Stimulated activated CD4-positive, alpha-beta T cell treated with anti-CD3 and anti-CD28 coated beads, Interleukin-15, amount 100 ng/mL, for 1 hour (primary cell): ENCODE measurements around the gene RPS27.

Experiments
- DNase-seq, 2 donors: peaks; one replicate each; pipeline ENCODE4 v3.0.0-alpha.2; 2020; ENCODE audit warnings: low read depth in 1 of 2, low spot score in 1 of 2

RPS27 gene

DNA sequence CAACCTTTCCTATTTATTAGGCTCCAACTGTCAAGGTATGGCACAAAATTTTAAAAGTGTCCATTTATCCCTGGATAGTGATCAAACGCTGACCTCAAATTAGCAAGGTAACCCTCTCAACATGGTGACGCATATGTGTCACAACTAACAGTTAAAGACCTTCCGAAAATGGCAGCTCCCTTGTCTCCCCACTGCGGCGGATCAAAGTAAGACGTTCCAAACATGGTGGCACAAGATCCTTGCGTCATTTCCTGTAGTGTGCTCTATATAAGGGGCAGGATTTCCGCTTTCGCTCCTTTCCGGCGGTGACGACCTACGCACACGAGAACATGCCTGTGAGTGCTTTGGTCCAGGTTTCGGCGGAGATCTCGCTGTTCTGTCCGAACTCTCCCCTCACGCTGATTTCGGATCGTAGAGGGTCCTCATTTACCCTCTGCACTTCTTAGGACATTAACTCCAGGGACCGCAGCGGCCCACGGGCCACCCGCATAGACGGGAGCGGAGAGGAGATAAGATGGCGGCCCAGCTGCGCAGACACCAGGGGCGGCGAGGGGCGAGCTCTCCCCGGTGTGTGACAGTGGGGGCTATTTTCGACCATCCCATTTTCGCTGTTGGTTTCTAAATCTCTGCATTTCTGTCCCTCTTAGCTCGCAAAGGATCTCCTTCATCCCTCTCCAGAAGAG lies at the start of gene RPS27:
RPS27 (plus strand) TSS at position 295 of the 683 bp plus-strand sequence; CDS start at position 330, 35 bp downstream.
- peak; percentile 58 to 78 for DNase-seq

- no peak for DNase-seq
Measured at GRCh38 chr1:153941826-153942725, 48.5 kb upstream of the RPS27 start.

DNA sequence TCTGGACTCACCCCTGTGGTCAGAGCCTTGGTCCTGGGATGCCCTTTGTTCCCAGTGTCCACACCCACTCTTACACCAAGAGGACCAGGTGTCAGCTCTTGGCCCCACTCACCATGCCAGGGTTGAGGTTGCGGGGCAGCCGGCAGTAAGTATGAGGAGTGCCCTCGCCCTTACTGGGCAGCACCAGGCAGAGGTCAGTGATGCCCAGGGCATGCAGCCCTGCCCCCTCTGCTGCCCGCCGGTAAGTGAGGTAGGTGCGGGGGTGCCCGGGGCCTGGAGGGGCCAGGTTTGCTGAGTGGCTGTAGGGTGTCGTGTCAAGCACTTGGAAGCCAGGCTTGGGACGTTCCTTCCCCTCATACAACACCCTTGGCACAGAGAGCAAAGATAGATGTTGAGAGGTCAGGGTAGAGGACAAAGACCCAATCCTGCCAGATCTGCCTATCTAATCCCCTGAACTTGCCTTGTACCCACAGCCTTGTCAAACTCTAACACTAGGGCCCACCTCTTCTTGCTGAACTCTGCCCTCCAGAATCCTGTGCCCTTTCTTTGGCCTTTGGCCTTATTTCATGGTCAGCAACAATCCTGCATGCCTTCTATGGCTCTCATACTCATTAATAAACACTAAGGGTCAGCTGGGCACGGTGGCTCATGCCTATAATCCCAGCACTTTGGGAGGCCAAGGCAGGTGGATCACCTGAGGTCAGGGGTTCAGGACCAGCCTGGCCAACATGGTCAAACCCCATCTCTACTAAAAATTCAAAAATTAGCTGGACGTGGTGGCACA lies 47.6 kb upstream of the RPS27 start:
- DNase-seq = no peak

DNA sequence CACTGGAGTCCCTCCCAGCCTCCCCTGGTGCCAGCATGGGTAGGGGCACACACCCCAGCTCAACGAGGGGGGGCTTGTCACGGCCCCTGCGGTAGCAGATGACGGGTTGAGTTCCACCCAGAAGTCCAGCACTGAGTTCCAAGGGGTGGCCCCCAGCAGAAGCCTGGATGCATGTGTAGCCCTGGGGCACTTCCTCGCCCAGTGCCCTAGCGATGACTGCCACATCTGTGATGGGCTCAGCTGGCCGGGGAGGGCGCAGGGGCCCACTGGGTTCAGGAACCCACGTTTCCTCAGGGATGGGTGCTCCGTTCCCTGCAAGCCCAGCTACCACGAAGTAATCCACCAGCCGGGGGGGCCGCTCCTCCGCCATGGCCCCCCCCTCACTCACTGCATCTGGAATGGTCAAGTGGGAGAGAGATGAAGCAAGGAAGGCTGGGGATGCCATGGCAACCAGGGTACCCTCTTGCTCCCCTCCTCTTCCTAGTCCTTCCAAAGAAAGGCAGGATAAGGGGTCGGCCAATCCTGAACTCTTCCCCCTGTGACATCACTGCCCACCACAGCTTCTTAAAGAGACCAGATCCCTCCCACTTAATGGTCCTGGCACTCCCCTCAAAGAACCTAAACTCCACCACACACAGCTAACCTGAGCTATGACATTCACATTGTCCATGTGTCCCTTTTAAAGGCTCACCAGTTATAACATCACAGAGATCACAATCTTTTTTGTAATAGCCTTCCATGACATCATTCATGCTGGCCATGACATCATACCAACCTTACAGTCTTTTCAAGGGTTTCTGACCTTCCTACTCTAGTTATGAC lies 46.3 kb upstream of the RPS27 start:
- no peak for DNase-seq

GRCh38 chr1:153944827-153945117 lies 45.8 kb upstream of the RPS27 start:
- DNase-seq = no peak

GRCh38 chr1:153945131-153945794 lies 45.3 kb upstream of the RPS27 start:
- DNase-seq = peak; percentile 44 to 46

- peak; percentile 47 to 50 for DNase-seq
Measured at GRCh38 chr1:153945795-153946621, 44.6 kb upstream of the RPS27 start.

DNA sequence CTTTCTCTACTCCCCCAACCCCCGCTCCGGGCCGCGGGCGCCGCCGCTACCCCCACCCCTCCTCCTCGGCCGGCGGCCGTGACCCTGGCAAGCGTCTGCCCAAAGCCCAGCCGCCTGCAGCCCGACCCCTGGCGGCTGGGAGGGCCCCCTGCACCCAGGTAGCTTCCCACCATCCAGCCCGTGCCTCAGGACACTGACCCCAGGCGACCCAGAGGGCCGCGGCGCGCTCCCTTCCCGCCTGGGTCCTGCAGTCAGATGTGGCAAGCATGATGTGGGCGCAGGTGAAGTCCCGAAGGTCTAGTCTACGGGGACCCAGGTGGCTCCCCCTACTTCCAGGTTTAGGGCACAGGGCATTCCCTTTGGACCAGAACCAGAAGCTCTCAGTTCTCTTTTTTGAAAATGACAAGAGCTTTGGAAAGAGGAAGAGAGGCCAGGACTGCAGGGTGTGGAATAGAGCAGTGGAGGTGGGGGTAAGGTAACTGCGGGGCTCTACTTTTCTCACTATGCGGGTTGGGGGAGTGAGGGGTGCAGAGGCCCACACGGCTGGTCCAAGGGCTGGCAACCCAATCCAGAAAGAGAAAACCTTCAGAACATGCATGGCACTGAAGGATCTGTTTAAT lies 43.8 kb upstream of the RPS27 start, which contains the start of gene DENND4B:
DENND4B (minus strand) TSS at position 97 of the 620 bp plus-strand sequence. CDS start 2,344 bp downstream, outside the sequence.
- DNase-seq = peak; percentile 51 to 69

GRCh38 chr1:153951183-153951582 lies 39.4 kb upstream of the RPS27 start:
- DNase-seq = no peak

DNA sequence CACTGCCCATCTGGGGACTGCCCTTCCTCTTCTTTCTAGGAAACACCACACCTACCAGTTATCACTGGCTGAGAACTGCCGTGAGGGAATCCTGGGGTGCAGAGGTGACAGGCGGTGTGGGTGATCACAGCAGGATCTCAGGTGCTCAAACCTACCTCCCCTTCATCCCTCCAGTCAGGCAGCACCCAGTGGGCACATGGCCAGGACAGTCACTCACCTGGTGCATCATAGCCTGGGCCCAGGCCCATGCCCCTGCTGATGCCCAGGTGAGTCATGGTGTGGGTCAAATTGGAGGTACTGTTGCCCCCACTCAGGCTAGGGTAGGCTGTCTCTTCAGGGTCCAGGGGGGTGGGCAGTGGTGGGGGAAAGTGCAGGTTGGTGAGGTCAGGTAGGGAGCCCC lies 38.8 kb upstream of the RPS27 start:
- no peak for DNase-seq

DNA sequence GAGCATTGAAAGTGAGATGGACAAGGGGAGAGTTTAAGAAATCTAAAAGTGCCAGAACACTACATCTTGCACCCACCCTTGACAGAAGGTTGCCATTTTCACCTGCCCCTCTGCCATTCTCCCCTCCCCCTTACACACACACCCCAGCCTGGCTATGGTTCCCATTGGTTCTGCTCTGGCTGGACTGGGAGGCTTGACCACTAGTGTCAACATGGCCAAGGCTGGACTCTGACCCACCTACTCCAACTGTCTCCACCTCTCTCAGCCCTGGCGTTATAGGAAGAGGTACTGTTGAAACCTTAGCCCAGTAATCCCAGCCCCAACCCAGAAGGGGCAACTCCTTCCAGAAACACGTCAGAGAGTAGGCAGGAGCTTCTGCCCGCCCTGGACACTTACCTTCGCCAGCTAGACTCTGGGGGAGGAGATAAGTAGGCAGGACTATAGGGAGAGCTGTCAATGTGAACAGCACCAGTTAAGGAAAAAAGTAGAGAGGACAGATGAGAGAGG lies 36.6 kb upstream of the RPS27 start:
- no peak for DNase-seq

DNA sequence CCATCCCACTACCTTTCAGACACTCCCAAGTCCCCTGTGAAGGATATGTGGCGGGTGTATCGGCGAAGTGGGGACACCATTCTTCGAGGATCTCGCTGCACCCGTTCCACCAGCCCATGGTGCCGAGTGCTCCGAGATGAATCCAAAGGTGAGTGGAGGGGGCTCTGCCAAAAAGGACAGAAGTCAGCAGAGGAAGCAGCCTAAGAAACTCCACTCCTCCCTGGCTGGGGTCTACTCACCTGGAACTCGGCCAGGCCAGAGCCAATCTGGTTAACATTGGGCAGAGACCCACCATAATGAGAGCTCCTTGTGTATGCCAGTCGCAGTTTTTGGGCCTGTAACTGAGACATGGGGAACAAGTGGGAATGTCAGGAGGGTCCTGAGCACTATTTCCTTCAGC lies 35.7 kb upstream of the RPS27 start:
- no peak for DNase-seq

- no peak for DNase-seq
Measured at GRCh38 chr1:153956997-153957715, 33.4 kb upstream of the RPS27 start.

DNA sequence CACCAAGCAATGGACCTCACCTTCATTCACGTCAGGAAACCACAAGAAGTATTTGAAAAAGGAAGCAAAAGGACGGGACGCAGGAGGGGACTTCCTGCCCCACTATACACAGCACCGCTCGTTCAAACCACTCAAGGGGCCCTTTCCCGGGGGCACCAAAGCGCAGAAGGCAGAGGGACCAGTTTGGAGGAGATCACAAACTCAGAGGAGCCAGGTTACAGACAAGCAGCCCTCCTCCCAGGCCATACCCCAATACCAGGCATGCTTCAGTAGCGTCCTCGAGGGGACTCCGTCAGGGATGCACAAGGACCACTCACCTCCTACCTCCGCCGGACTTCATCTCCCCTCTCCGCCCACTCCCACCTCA lies 32.8 kb upstream of the RPS27 start:
- no peak for DNase-seq

DNA sequence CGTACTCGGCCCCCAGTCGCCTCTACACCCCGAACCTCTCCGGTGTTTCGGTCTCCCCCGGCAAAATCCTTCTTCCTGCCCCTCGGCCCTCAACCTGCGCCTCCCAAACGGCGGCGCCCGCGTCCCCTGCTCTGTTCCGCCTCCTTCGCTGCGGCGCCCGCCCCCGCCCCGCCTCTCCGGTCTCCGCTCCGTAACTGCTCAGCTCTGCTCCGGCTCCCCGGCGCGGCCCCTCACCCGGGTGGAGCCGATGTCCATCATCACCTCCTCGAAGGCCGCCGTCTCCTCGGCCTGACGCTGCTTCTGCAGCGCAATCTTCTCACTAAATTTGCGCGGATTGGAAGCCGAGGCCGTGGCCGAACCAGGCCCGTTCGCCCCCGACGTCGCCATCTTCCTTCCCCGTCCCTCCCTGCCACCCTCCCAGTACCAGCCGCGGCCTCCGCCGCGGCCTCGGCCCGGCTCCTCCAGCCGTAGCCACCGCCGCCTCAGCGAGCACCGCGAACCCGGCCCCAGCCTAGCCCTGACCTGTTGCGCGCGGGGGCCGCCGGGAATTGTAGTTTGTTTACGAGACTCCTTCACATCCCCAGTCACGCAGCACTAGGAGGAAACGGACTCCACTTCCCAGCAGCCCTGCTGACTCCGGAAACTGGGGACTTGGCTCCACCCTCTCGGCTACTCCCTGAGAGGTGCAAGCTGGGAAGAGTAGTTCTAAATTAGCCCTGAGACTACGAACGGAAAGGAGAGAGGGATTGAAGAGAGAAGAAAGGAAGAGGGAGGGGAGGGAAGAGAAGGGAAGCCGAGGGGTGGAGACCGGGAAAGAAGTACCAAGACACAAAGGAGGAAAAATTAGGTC lies 32.2 kb upstream of the RPS27 start, which contains the start of gene CRTC2:
CRTC2 (minus strand) TSS at position 502 of the 850 bp plus-strand sequence; CDS start at position 387, 115 bp downstream.
- DNase-seq = peak; percentile 90 to 91

DNA sequence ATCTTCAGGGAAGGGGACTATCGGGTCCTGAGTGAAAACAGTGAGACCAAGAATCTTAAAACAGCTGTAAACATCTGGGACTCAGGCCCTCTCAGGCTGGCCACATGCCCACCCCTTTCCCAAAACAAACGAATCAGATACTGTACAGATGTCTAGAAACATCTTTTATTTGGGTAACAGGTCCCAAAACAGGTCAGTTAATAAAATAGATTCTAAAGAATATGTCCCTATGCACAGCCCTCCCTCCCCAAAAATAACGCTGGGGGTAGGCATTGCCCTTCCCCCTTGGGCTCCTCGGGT lies 31.7 kb upstream of the RPS27 start:
- no peak for DNase-seq

GRCh38 chr1:153959454-153959853 lies 31.1 kb upstream of the RPS27 start:
- no peak for DNase-seq
